Frontal cortex (tissue), 1 donor: ENCODE measurements around the gene AP1B1. TPM values are rescaled to one million over a fixed set of nuclear protein-coding genes. Genes with fewer than 3 reads are reported as not detected.

ENCODE experiments used
- small RNA-seq: library from RNA; depleted of rRNA; stranded (forward); fragments of <200 nt; gene quantifications from one replicate; pipeline ENCODE3, GENCODE V24; 2014
- total RNA-seq: library from RNA; depleted of rRNA; stranded (reverse); fragments of >200 nt; gene quantifications from one replicate; pipeline ENCODE4 v1.2.3, GENCODE V29; 2014

AP1B1 gene
- total RNA-seq, 1 donor from 2014 or later, result 44.8 TPM

Small RNA genes lying within 50 kb of the gene (small RNA-seq; reads per million reads assigned to genes)
- gene AC000041.1 (not detected), gene MIR3653 (not detected)

Other genes starting within 250 kb of the AP1B1 start
- 33.8 TPM for gene EMID1, start 182.7 kb downstream of the AP1B1 start, total RNA-seq
- gene RHBDD3, start 120.6 kb downstream of the AP1B1 start, total RNA-seq, result 14.7 TPM
- 205 TPM for gene EWSR1, start 120.3 kb downstream of the AP1B1 start, total RNA-seq
- 2.9 TPM for gene GAS2L1, start 81.9 kb downstream of the AP1B1 start, total RNA-seq
- 2.0 TPM for gene RASL10A, start 72.9 kb downstream of the AP1B1 start, total RNA-seq
- under 0.01 TPM for gene RFPL1, start 50.0 kb upstream of the AP1B1 start, total RNA-seq
- gene NEFH, start 91.6 kb upstream of the AP1B1 start, total RNA-seq, result 0.41 TPM
- 33.0 TPM for gene THOC5, start 165.2 kb upstream of the AP1B1 start, total RNA-seq
- gene NIPSNAP1, start 192.5 kb upstream of the AP1B1 start, total RNA-seq, result 84.4 TPM
- 41.2 TPM for gene NF2, start 215.1 kb upstream of the AP1B1 start, total RNA-seq